Tibial artery (tissue), 4 donors: ENCODE measurements around the gene MARCKS.

Experiments
- DNase-seq, 2 donors: peaks; one replicate each; pipeline ENCODE4 v3.0.0-alpha.2; 2019
- H3K27ac ChIP-seq, 2 donors: fragments of 200-600 bp; sonication (generic) in 1 of 2; 1 replicate in 1 of 2; 2 replicates in 1 of 2; pipeline ENCODE4 v1.5.1; 2018 to 2019; ENCODE audit warnings: mild to moderate bottlenecking in 1 of 2
- H3K27me3 ChIP-seq, 2 donors: fragments of 200-600 bp; sonication (generic) in 1 of 2; one replicate each; pipeline versions ENCODE4 v1.5.1 to v1.6.0; 2016 to 2019
- H3K36me3 ChIP-seq, 3 donors: fragments of 200-600 bp; sonication (generic) in 2 of 3; one replicate each; pipeline ENCODE4 v1.5.1; 2016 to 2019; ENCODE audit warnings: mild to moderate bottlenecking in 2 of 3
- H3K4me1 ChIP-seq, 4 donors: fragments of 200-600 bp; sonication (generic) in 2 of 4; 1 replicate in 3 of 4; 2 replicates in 1 of 4; pipeline ENCODE4 v1.5.1; 2016 to 2019
- H3K4me3 ChIP-seq, 2 donors: fragments of 200-600 bp; sonication (generic) in 1 of 2; 1 replicate in 1 of 2; 2 replicates in 1 of 2; pipeline ENCODE4 v1.5.1; 2018 to 2019; ENCODE audit warnings: mild to moderate bottlenecking in 2 of 2
- H3K9me3 ChIP-seq, 3 donors: fragments of 200-600 bp; sonication (generic) in 1 of 3; one replicate each; pipeline ENCODE4 v1.5.1; 2016 to 2019
- intact Hi-C: fragments of 100-400 bp; cut with DNase I; formaldehyde crosslinking; loops from one replicate; pipeline ENCODE4 v1.15.0; 2023; ENCODE audit warnings: low total_unique reads
- TF ChIP-seq, protein P1 (sequence below), 2 experiments: fragments of 200-600 bp in 1 of 2; fragments of 450-650 bp in 1 of 2; IDR thresholded peaks; one replicate each; pipeline ENCODE4 v1.5.1; 2017 to 2019; ENCODE audit warnings: antibody characterized with exemption in 2 of 2, mild to moderate bottlenecking in 1 of 2, moderate library complexity in 1 of 2

Gene MARCKS

DNA sequence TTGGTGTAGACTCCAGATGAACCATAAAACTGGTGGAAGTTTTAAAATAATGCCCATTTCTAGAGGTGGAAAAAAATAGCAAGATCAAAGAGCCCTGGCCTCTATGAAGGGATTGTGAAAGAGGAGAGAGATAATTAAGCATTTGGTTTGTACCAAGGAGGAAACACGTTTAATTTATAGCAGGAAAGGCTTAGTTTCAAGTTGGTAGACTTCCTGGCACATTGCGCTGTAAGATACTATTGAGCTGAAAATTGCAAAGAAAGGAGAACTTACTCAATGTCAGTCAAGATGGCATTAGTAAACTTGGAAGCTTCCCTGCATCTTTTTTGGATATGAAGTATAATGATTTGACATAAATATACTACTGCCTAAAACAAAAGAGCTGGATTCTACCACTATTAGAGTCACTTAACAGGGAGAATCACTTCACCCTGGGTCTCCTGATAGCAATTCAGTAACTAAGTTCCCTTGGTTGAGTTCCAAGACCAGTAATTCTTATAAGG lies 24.4 kb downstream of the MARCKS start:
- Histone ChIP-seq H3K9me3 (no peaks in the 10 kb centered on the region), H3K27ac (no peak overlapping the region), H3K27me3 (no peaks in the 10 kb centered on the region), H3K4me1 (peaks cover 0 to 11% (median 0%) of the 10 kb centered on the region in 4 donors), H3K36me3 (no peaks in the 10 kb centered on the region), H3K4me3 (no peak overlapping the region)
- no peak for DNase-seq
- TF ChIP-seq, protein P1, sequence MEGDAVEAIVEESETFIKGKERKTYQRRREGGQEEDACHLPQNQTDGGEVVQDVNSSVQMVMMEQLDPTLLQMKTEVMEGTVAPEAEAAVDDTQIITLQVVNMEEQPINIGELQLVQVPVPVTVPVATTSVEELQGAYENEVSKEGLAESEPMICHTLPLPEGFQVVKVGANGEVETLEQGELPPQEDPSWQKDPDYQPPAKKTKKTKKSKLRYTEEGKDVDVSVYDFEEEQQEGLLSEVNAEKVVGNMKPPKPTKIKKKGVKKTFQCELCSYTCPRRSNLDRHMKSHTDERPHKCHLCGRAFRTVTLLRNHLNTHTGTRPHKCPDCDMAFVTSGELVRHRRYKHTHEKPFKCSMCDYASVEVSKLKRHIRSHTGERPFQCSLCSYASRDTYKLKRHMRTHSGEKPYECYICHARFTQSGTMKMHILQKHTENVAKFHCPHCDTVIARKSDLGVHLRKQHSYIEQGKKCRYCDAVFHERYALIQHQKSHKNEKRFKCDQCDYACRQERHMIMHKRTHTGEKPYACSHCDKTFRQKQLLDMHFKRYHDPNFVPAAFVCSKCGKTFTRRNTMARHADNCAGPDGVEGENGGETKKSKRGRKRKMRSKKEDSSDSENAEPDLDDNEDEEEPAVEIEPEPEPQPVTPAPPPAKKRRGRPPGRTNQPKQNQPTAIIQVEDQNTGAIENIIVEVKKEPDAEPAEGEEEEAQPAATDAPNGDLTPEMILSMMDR (IDR thresholded peaks at IDR 0.05): no peak
- intact Hi-C loops: no loop called here

DNA sequence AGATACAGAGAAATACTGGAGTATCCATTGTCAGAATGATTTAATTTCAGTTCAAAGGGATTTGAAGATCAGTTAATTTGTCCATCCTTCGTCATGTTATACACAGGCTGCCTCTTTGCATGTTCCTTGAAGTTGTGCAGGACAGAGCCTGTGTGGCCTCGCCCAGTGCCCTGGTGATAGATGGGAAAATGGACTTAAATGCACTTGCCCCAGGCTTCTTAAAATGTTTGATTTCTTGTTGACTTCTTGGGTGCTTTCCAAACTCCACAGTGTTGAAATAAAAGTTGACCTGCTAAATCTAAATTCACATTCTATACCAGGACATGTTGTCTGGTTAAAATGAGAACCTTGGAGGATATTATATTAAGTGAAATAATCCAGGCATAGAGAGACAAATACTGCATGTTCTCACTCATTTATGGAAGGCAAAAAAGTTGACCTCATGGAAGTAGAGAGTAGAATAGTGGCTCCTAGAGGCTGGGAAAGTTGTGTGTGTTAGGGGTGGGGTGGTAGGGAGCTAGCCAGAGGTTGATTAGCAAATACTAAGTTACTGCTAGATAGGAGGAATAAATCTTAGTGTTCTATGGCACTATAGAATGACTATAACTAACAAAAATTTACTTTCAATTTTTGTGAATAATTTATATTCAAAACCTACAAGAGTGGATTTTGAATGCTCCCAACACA lies 25.3 kb downstream of the MARCKS start:
- Histone ChIP-seq H3K4me3 (no peak overlapping the region), H3K9me3 (no peaks in the 10 kb centered on the region)
- intact Hi-C loops: no loop called here

DNA sequence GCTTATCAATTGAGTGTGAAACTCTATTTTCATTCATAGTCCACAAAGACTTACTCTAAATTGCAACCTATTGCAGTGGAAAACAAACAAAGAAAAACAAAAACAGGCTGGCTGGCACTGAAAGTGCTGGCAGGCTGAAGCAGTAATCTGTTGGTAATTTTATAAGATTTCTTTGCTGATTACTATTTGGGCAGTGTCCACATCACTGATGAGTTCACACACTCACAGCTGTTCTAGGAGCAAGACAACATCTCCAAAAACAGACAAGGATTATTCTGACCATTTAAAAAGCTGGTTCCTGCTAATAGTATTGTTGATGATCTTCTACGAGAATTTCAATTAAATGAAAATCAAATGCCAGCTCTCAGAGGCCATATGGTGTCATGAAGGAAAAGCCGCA lies 26.9 kb downstream of the MARCKS start:
- H3K4me3 ChIP-seq: no peak overlapping the region
- no peaks in the 10 kb centered on the region for H3K36me3 ChIP-seq
- no peak for DNase-seq
- no peak overlapping the region for H3K27ac ChIP-seq
- TF ChIP-seq, protein P1 (IDR thresholded peaks at IDR 0.05): no peak
- no peaks in the 10 kb centered on the region for H3K9me3 ChIP-seq
- H3K27me3 ChIP-seq: no peaks in the 10 kb centered on the region
- intact Hi-C loops: no loop called here
- peaks cover 0 to 10% (median 0%) of the 10 kb centered on the region in 4 donors for H3K4me1 ChIP-seq

More for the DNA sequence above, 25.3 kb downstream of the MARCKS start:
- H3K36me3 ChIP-seq: no peaks in the 10 kb centered on the region
- no peaks in the 10 kb centered on the region for H3K27me3 ChIP-seq
- H3K4me1 ChIP-seq: peaks cover 0 to 11% (median 0%) of the 10 kb centered on the region in 4 donors
- H3K27ac ChIP-seq: no peak overlapping the region
- DNase-seq: no peak
- TF ChIP-seq, protein P1 (IDR thresholded peaks at IDR 0.05): no peak

DNA sequence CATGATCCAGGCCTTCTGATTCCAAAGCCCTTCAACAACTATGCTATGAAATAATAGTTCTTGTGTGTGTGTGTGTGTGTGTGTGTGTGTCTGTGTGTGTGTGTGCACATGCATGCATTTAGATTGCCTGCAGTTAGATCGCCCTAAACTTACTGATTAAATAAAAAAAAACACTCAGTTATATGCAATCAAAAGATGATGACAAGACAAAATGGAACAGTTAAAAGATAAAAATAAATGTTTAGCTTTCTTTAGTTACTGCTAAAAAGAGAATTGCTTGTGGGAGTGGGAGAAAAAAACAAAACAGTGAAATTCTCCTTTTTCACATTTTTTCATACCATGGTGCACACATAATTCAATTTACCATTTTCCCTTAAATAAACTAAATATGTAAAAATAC lies 29.4 kb downstream of the MARCKS start:
- Histone ChIP-seq H3K36me3 (no peaks in the 10 kb centered on the region), H3K27ac (no peak overlapping the region), H3K4me3 (no peak overlapping the region), H3K4me1 (no peaks in the 10 kb centered on the region), H3K27me3 (no peaks in the 10 kb centered on the region), H3K9me3 (no peaks in the 10 kb centered on the region)
- TF ChIP-seq, protein P1 (IDR thresholded peaks at IDR 0.05): no peak
- intact Hi-C loops: no loop called here
- DNase-seq: no peak

DNA sequence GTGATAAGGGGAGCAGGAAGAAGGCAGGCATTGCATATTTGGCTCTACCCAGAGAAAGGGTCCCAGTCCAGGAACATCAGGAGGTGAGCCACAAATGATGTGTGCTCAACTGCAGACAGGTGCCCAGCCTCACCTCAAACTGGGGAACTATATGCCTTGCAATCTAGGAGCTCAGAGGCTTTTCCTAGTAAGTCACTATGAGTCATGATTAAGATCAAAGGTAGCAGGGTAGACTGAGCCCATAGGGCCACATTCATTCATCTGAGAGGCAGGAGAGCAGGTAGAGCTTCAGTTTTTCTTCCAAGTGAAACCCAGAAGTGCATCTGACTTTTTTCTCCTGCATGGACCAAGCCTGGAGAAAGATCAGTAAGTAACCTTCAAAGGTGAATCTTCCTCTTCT lies 31.3 kb downstream of the MARCKS start:
- no peak for DNase-seq
- no peak overlapping the region for H3K4me3 ChIP-seq
- H3K9me3 ChIP-seq: no peaks in the 10 kb centered on the region
- no peaks in the 10 kb centered on the region for H3K4me1 ChIP-seq
- no peaks in the 10 kb centered on the region for H3K36me3 ChIP-seq
- no peak overlapping the region for H3K27ac ChIP-seq
- H3K27me3 ChIP-seq: no peaks in the 10 kb centered on the region
- TF ChIP-seq, protein P1 (IDR thresholded peaks at IDR 0.05): no peak
- intact Hi-C loops: no loop called here
